GM12878 (cell line): ENCODE measurements around the gene OR6M1. TPM values are rescaled to one million over a fixed set of nuclear protein-coding genes. Genes with fewer than 3 reads are reported as not detected.

ENCODE experiments used
- ATAC-seq: fragments of 200-7000 bp; cut with Tn5 transposase; 3 replicates; pipeline ENCODE4 v1.9.1; 2020; ENCODE audit warnings: mild to moderate bottlenecking, moderate library complexity
- BruUV-seq: library from RNA; stranded (reverse); fragments of 400-500 nt; replicated peaks from 2 replicates; lab custom pipeline; 2021; lab: Mats Ljungman, UMichigan
- CTCF ChIA-PET: fragments of 300-600 bp; sonication (Branson Sonifier 250); formaldehyde crosslinking; extraction: SDS; loops from one replicate; lab custom pipeline; 2021; ENCODE audit warnings: inconsistent platforms; lab: Yijun Ruan, JAX
- POLR2A ChIA-PET: fragments of 350-600 bp; formaldehyde crosslinking; extraction: SDS; loops from one replicate; lab custom pipeline; 2021; ENCODE audit warnings: inconsistent platforms; lab: Charles Lee
- RAD21 ChIA-PET: fragments of 300-600 bp; sonication (Branson Sonifier 250); formaldehyde crosslinking; loops from one replicate; lab custom pipeline; 2023; ENCODE audit warnings: antibody characterized with exemption; ENCODE audit not compliant: unreplicated experiment; lab: Charles Lee
- SMC1A ChIA-PET: fragments of 300-600 bp; sonication (Branson Sonifier 250); formaldehyde crosslinking; loops from one replicate; lab custom pipeline; 2023; ENCODE audit not compliant: unreplicated experiment, uncharacterized antibody; lab: Charles Lee
- DNase-seq: peaks from one replicate; pipeline ENCODE4 v3.0.0-alpha.2; 2011; ENCODE audit warnings: low read depth, low spot score
- FAIRE-seq: peaks from 3 replicates; lab custom pipeline; 2011; peaks lifted over from hg19 to GRCh38; lab: Jason Lieb, UNC
- H2AFZ ChIP-seq: 2 replicates; pipeline ENCODE4 v1.6.0; 2011; ENCODE audit warnings: low read depth, low read length, control low read depth; ENCODE audit not compliant: control insufficient read depth
- H3K27ac ChIP-seq: 2 replicates; pipeline ENCODE4 v1.5.1; 2011; ENCODE audit warnings: control low read depth; ENCODE audit not compliant: control insufficient read depth, insufficient read depth
- H3K27me3 ChIP-seq, 2 experiments: replicated peaks in 1 of 2; 2 replicates each; pipeline versions ENCODE4 v1.6.0 to v1.6.1; 2011; ENCODE audit warnings: low read length in 1 of 2; ENCODE audit not compliant: control insufficient read depth in 2 of 2, insufficient read depth in 2 of 2
- H3K36me3 ChIP-seq, 2 experiments: 2 replicates each; pipeline ENCODE4 v1.5.1; 2011; ENCODE audit warnings: low read length in 1 of 2; ENCODE audit not compliant: control insufficient read depth in 2 of 2, insufficient read depth in 2 of 2
- H3K4me1 ChIP-seq: 2 replicates; pipeline ENCODE4 v1.6.1; 2011; ENCODE audit warnings: mild to moderate bottlenecking, low read length, moderate library complexity, mixed read lengths; ENCODE audit not compliant: control insufficient read depth, insufficient read depth
- H3K4me2 ChIP-seq: 2 replicates; pipeline ENCODE4 v1.6.0; 2011; ENCODE audit warnings: control low read depth; ENCODE audit not compliant: control insufficient read depth, insufficient read depth
- H3K4me3 ChIP-seq: fragments of 200-600 bp; sonication (generic); 2 replicates; pipeline ENCODE4 v1.5.1; 2016
- H3K79me2 ChIP-seq: 2 replicates; pipeline ENCODE4 v1.6.0; 2011; ENCODE audit warnings: low read length; ENCODE audit not compliant: control insufficient read depth, insufficient read depth
- H3K9ac ChIP-seq: 2 replicates; pipeline ENCODE4 v1.8.0; 2011; ENCODE audit warnings: low read length, control low read depth, mixed read lengths; ENCODE audit not compliant: control insufficient read depth, insufficient read depth
- H3K9me3 ChIP-seq: replicated peaks from 3 replicates; pipeline ENCODE4 v1.5.1; 2011; ENCODE audit warnings: mild to moderate bottlenecking, low read length; ENCODE audit not compliant: control insufficient read depth, insufficient read depth
- H4K20me1 ChIP-seq: 2 replicates; pipeline ENCODE4 v1.6.0; 2011; ENCODE audit not compliant: control insufficient read depth, insufficient read depth
- FOXK2 ChIP-seq: fragments of 450-650 bp; IDR thresholded peaks from 2 replicates; pipeline ENCODE4 v1.6.1; 2017; ENCODE audit warnings: mild to moderate bottlenecking, moderate library complexity
- HDGF ChIP-seq: fragments of 450-650 bp; IDR thresholded peaks from 2 replicates; pipeline ENCODE4 v1.6.1; 2016; ENCODE audit warnings: antibody characterized with exemption
- NFXL1 ChIP-seq: fragments of 450-650 bp; IDR thresholded peaks from 2 replicates; pipeline ENCODE4 v1.6.1; 2017; ENCODE audit warnings: antibody characterized with exemption, mild to moderate bottlenecking, borderline replicate concordance
- WGBS: methylation state at CpG from one replicate; pipeline ENCODE4 v1.1.6; 2016; ENCODE audit warnings: low lambda C conversion rate; ENCODE audit not compliant: insufficient replicate concordance, insufficient coverage; ENCODE audit errors: missing lambda C conversion rate; 5-methylcytosine and 5-hydroxymethylcytosine counted together
- in situ Hi-C: fragments of 300-500 bp; cut with MboI; formaldehyde crosslinking; loops from 9 replicates; pipeline ENCODE4 v1.14.3; 2018; ENCODE audit warnings: mixed read lengths
- intact Hi-C: fragments of 100-400 bp; cut with micrococcal nuclease; formaldehyde crosslinking; loops from one replicate; pipeline ENCODE4 v1.14.2; 2022; ENCODE audit not compliant: unreplicated experiment
- polyA plus RNA-seq, 11 experiments: library from polyadenylated mRNA; depleted of rRNA in 4 of 11; unstranded in 6 of 11; stranded (reverse) in 5 of 11; fragments of >200 nt; fragmentation: Nextera tagmentation in 4 of 11; fragmentation: Illumina TruSeq in 1 of 11; extraction: Ambion mirVana in 4 of 11; extraction: Trizol in 1 of 11; gene quantifications; 1 replicate in 1 of 11; 2 replicates in 10 of 11; pipeline versions ENCODE4 v1.2.1 to v1.2.3, GENCODE V29; 2011 to 2016; ENCODE audit warnings: inconsistent platforms in 2 of 11, missing spikeins in 2 of 11, low read depth in 1 of 11
- total RNA-seq, 4 experiments: library from RNA; depleted of rRNA in 3 of 4; stranded (reverse); fragments of >200 nt in 3 of 4; fragmentation: Illumina TruSeq in 1 of 4; extraction: Trizol in 1 of 4; gene quantifications; 2 replicates each; pipeline versions ENCODE4 v1.2.1 to v1.2.3, GENCODE V29; 2013 to 2021
- TF ChIP-seq, protein P1 (sequence below): fragments of 450-650 bp; IDR thresholded peaks from 2 replicates; pipeline ENCODE4 v1.6.1; 2017; ENCODE audit warnings: mild to moderate bottlenecking, moderate library complexity

OR6M1 gene
- total and polyA plus RNA-seq, 10 of the 15 experiments (the other 5 are each of a cell fraction or from before 2014, with no cell fraction given), result not detected

DNA sequence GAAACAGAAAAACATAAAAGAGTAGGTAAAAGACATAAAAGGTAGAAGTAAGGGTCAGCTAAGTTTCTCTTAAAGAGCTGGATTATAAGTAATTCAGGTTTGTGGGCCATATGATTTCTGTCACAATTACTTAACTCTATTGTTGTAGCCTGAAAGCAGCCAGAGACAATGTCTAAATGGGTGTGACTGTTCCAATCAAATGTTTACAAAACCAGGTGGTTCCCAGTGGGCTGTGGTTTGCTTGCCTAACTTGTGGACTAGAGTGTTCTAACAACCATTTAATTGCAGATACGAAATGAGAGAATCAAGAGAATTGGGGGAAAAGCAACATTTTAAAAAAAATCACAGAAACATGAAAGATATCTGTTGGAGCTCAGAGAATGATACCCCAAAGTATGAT lies 22.6 kb downstream of the OR6M1 start:
- BruUV-seq, result no TSS peak
- intact Hi-C loops, result no loop called here

More for the DNA sequence above, 22.6 kb downstream of the OR6M1 start:
- H3K36me3 ChIP-seq, result no peaks in the 10 kb centered on the region
- H3K9ac ChIP-seq, result no peak overlapping the region
- WGBS, result 0% methylated on average over 1 of the region's 1 CpG
- H3K4me1 ChIP-seq, result no peaks in the 10 kb centered on the region
- no peak overlapping the region for H3K27ac ChIP-seq
- no peak overlapping the region for H3K4me3 ChIP-seq
- H3K9me3 ChIP-seq, result no peaks in the 10 kb centered on the region
- H2AFZ ChIP-seq, result no peak overlapping the region
- H4K20me1 ChIP-seq, result no peaks in the 10 kb centered on the region
- DNase-seq (no peak), ATAC-seq (no peak)
- CTCF ChIA-PET, result interaction anchor here (0.6 kb wide), 1 partner anchor 1568 kb away, joined by 3 read pairs; no protein-coding TSS in a partner anchor
- TF ChIP-seq HDGF (no peak), FOXK2 (no peak), NFXL1 (no peak)
- TF ChIP-seq, protein P1, sequence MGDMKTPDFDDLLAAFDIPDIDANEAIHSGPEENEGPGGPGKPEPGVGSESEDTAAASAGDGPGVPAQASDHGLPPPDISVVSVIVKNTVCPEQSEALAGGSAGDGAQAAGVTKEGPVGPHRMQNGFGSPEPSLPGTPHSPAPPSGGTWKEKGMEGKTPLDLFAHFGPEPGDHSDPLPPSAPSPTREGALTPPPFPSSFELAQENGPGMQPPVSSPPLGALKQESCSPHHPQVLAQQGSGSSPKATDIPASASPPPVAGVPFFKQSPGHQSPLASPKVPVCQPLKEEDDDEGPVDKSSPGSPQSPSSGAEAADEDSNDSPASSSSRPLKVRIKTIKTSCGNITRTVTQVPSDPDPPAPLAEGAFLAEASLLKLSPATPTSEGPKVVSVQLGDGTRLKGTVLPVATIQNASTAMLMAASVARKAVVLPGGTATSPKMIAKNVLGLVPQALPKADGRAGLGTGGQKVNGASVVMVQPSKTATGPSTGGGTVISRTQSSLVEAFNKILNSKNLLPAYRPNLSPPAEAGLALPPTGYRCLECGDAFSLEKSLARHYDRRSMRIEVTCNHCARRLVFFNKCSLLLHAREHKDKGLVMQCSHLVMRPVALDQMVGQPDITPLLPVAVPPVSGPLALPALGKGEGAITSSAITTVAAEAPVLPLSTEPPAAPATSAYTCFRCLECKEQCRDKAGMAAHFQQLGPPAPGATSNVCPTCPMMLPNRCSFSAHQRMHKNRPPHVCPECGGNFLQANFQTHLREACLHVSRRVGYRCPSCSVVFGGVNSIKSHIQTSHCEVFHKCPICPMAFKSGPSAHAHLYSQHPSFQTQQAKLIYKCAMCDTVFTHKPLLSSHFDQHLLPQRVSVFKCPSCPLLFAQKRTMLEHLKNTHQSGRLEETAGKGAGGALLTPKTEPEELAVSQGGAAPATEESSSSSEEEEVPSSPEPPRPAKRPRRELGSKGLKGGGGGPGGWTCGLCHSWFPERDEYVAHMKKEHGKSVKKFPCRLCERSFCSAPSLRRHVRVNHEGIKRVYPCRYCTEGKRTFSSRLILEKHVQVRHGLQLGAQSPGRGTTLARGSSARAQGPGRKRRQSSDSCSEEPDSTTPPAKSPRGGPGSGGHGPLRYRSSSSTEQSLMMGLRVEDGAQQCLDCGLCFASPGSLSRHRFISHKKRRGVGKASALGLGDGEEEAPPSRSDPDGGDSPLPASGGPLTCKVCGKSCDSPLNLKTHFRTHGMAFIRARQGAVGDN, result no peak
- TF ChIP-seq, all 136 proteins: peak for 0
- RAD21 ChIA-PET, result no interaction called here
- in situ Hi-C loops, result no loop called here
- no peaks in the 10 kb centered on the region for H3K79me2 ChIP-seq
- POLR2A ChIA-PET, result no interaction called here
- H3K27me3 ChIP-seq, result no peaks in the 10 kb centered on the region
- FAIRE-seq, result no peak
- SMC1A ChIA-PET, result interaction anchor here (0.9 kb wide), 1 partner anchor 16 kb away, joined by 3 read pairs; no protein-coding TSS in a partner anchor
- H3K4me2 ChIP-seq, result no peak overlapping the region
